Amygdala (tissue), 56 donors: Measurements from ENCODE around the gene PCGF5.
"Not testable (repeated sequence)": the region's sequence is repeated elsewhere in the genome, so short reads cannot be mapped to it uniquely, and the experiment has no call there.

Source experiments
- DNase-seq, 56 donors: peaks; one replicate each; lab custom pipeline; 2025; lab: John Stamatoyannopoulos, UW

Gene PCGF5

GRCh38 chr10:91220194-91220953 lies at the start of gene PCGF5:
PCGF5 (plus strand) TSS chr10:91220663; CDS start chr10:91222872, 2,209 bp downstream.
- DNase-seq, result peak in 55 of 56 donors; percentile 34 to 93 (median 74)

- DNase-seq, result no peak
Measured at GRCh38 chr10:91171485-91171884, 49.0 kb upstream of the PCGF5 start.

GRCh38 chr10:91172348-91172747 lies 48.1 kb upstream of the PCGF5 start:
- no peak for DNase-seq

- DNase-seq, result no peak
Measured at GRCh38 chr10:91185239-91185875, 35.1 kb upstream of the PCGF5 start.

GRCh38 chr10:91187156-91187555 lies 33.3 kb upstream of the PCGF5 start:
- DNase-seq, result no peak

- DNase-seq, result not testable (repeated sequence)
Measured at GRCh38 chr10:91188010-91188409, 32.5 kb upstream of the PCGF5 start.

- no peak for DNase-seq
Measured at GRCh38 chr10:91188889-91189288, 31.6 kb upstream of the PCGF5 start.

- no peak for DNase-seq
Measured at GRCh38 chr10:91190388-91190870, 30.0 kb upstream of the PCGF5 start.

- DNase-seq, result peak in 15 of 56 donors; percentile 8 to 59 (median 19)
Measured at GRCh38 chr10:91190876-91191583, 29.4 kb upstream of the PCGF5 start.

- DNase-seq, result no peak
Measured at GRCh38 chr10:91191584-91191919, 28.9 kb upstream of the PCGF5 start.

- no peak for DNase-seq
Measured at GRCh38 chr10:91194497-91195179, 25.8 kb upstream of the PCGF5 start.

- no peak for DNase-seq
Measured at GRCh38 chr10:91196268-91197048, 24.0 kb upstream of the PCGF5 start.

GRCh38 chr10:91197127-91197526 lies 23.3 kb upstream of the PCGF5 start:
- DNase-seq, result no peak

- DNase-seq, result no peak
Measured at GRCh38 chr10:91198781-91199180, 21.7 kb upstream of the PCGF5 start.

- DNase-seq, result no peak
Measured at GRCh38 chr10:91200314-91201212, 19.9 kb upstream of the PCGF5 start.

- DNase-seq, result no peak
Measured at GRCh38 chr10:91201213-91201996, 19.1 kb upstream of the PCGF5 start.

GRCh38 chr10:91206427-91206826 lies 14.0 kb upstream of the PCGF5 start:
- no peak for DNase-seq

GRCh38 chr10:91206837-91207474 lies 13.5 kb upstream of the PCGF5 start:
- DNase-seq, result no peak
